ENCODE results near the gene PHF20. TPM values are rescaled to one million over a fixed set of nuclear protein-coding genes. Genes with fewer than 3 reads are reported as not detected.

The PHF20 gene
- 21.2 and 22.8 TPM in 2 replicates for total RNA-seq

DNA sequence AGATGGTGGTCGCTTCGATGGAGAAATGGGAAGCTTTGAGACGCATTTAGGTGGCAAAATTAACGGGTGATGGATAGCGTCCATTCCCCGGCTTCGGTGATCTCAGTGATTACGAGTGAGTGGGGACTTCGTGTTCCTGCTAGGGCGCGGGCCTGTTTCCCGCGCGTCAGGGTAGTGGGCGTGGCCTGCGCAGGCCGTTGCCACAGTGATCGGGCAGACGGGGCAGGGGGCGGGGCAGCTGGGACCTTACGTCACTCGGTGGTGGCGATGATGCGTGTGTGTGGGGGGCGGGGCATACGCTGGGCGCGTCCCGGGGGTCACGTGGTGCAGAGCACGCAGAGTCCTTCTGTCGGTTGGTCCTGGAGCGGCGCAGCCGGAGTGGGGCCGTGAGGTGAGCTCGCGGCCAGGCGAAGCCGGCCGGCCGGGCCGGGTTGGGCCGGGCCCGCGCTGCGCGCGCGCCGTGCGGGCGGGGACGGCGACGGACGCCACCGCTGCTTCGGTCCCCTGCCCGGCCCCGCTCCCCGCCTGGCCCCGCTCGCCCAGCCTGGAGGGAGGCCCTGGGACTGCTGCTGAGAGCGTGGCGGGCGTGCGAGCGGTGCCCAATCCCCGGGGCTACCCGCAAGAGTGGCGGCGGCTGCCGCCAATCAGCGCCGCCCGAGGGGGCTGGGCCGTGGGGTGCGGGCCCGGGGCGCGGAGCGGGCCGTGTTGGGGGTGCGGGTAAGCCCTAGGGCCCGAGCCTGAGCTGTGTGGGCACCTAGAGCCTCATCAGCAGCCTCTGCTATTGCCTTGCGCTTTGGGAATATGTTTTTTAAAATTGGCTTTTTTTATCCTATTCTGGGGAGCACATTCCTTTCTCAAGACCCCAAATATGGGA lies at the start of gene PHF20:
Gene PHF20, plus strand, starts transcription at position 327 of the 874 bp plus-strand sequence. CDS start 29,508 bp downstream, outside the sequence.

DNA sequence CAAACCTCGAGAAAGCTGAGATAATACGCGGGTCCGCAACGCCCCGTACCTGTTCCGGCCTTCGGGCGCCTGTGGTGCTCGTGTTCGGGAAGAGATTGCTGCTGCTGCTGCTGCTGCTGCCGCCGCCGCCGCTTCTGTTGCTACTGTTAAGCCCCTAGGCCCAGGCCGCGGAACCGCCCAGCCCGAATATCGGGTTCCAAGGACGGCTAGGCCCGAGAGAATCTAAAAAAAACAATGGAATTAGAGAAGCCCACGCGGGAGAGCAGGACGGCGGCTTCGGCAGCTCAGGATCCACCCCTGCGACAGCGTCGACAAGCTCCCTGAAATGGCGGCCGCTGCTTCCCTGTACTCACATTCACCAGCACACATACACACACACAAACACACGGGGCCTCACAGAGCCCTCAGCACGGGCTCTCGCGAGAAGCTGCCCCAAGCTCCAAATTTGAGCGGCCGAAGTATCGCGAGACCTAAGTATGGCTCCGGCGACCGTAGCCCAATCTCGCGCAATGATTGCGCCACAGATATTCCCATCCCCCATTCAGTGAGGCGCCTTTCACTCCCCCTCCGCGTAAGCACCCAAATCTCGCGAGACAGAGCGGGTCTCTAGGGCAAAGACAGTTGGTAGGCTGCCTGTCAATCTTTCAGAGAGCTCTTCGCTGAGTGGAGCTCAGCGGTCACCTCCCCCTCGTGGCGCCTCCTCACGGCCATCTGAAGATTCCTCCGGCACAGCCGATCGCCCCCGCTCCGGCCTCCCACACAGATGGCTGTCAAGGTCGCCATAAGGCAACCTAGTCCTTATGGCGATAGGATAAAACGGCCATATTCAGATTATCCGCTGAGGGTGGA lies 29.7 kb upstream of the PHF20 start, which contains the start of gene RBM39:
Gene RBM39, minus strand, starts transcription at position 369 of the 849 bp plus-strand sequence. CDS start 1,386 bp downstream, outside the sequence.

DNA sequence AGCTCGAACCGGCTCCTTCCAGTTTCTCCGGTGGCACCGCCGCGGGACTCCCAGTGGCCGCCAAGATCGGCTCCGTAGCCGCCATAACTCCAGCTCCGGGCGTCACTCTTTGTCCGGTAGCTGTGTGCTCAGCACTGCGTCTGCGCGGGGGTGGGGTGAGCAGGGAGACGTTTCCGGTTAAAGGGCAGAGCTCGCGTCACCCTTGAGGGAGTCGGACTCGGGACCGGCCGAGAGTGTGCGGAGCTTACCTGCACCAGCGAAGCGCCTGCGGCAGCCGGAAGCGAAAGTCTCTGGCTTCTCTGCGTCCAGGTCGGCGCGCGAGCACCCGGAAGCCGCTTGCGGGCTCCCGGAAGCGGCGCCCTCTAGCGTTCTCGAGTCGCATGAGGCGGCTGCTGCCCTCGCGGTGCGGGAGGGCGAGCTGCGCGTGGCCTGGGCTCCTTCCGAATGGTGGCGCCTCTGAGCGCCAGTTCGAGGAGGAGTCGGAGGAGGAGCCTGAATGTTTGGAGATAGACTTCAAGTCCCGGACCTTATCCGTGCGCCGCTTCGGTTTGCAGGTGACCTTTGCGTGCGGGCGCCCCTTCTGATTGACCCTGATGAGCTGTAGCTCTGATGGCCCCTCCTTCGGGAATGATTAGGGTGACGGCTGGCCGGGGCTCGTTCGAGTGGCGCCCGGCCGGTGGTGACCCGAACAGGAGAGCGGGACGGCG lies 182.5 kb downstream of the PHF20 start, which contains the start of gene SCAND1:
Gene SCAND1, minus strand, starts transcription at position 303 of the 707 bp plus-strand sequence. Its CDS starts 218 bp downstream, at position 85.

DNA sequence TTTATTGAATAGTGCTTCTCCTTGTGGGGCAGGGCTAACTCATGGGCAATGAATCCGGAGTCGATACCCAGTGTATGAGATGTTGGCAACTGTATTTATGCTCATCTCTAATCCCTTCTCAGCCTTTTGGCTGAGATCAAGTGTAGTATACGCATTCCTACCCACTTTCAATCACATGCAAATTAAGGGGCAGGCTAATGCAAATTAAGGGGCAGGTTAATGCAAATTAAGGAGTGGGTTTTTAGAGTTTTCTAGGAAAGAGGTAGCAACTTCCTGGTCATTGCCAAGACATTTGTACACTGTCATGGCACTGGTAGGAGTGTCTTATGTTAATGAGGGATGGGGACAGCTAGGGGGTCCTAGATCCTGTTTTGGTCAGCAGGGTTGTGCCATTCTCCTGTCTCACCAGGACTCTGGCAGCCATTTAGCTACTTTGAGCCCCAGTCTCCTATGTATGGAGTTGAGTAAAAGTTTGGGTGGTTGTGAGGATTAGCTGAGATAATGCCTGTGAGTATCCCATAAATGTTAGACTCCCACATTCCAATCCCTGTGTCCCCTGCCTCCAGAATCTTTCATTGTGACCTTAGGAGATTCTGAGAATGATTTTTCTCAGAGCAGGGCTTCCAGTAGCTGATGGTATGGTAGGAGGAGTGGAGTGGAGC lies 196.3 kb downstream of the PHF20 start, which contains the start of gene CNBD2:
Gene CNBD2, plus strand, starts transcription at position 612 of the 662 bp plus-strand sequence. CDS start 173 bp downstream, outside the sequence.

Other genes starting within 250 kb of the PHF20 start
- gene C20orf173, start 242.4 kb upstream of the PHF20 start, total RNA-seq: not detected in 2 replicates
- gene ERGIC3, start 229.9 kb upstream of the PHF20 start, total RNA-seq: 165 and 240 TPM in 2 replicates
- 2.1 and 3.5 TPM in 2 replicates for gene SPAG4, start 156.2 kb upstream of the PHF20 start, total RNA-seq
- 131 TPM in 2 replicates for gene CPNE1, start 107.1 kb upstream of the PHF20 start, total RNA-seq
- 27.3 and 40.5 TPM in 2 replicates for gene RBM12, start 107.1 kb upstream of the PHF20 start, total RNA-seq
- 36.0 and 37.1 TPM in 2 replicates for gene NFS1, start 72.7 kb upstream of the PHF20 start, total RNA-seq
- 602 and 619 TPM in 2 replicates for gene ROMO1, start 72.6 kb upstream of the PHF20 start, total RNA-seq
- 116 and 130 TPM in 2 replicates for gene RBM39, start 29.8 kb upstream of the PHF20 start, total RNA-seq
- 91.4 and 103 TPM in 2 replicates for gene SCAND1, start 182.5 kb downstream of the PHF20 start, total RNA-seq
- gene CNBD2, start 196.6 kb downstream of the PHF20 start, total RNA-seq: 2.2 and 8.7 TPM in 2 replicates